ENCODE measurements around the gene UBE2A.

- TF ChIP-seq REST (IDR thresholded peaks at IDR 0.05; ENCODE audit: insufficient read depth in 1 of 2, low read depth in 2 of 2, low read length in 2 of 2) (no peak), TAF1 (IDR thresholded peaks at IDR 0.05; ENCODE audit: borderline replicate concordance, insufficient read depth, low read length) (no peak)
Measured at GRCh38 chrX:119589810-119590209, 15.4 kb downstream of the UBE2A start.
